DND-41 (cell line): ENCODE measurements around the gene CABP4.

ENCODE experiments used
- CTCF ChIP-seq: IDR thresholded peaks from 2 replicates; pipeline ENCODE4 v1.5.1; 2012; ENCODE audit warnings: borderline replicate concordance, low read length, moderate library complexity, mild to moderate bottlenecking; ENCODE audit not compliant: poor library complexity, severe bottlenecking; ENCODE audit errors: extremely low read depth
- EZH2 ChIP-seq: IDR thresholded peaks from 3 replicates; pipeline ENCODE4 v1.6.1; 2012; ENCODE audit warnings: borderline replicate concordance, low read depth, mild to moderate bottlenecking, moderate library complexity, low read length, inconsistent platforms; ENCODE audit not compliant: severe bottlenecking

- TF ChIP-seq CTCF: no peak
- TF ChIP-seq EZH2: no peak
These were observed 10.0 kb downstream of the CABP4 start for GRCh38 chr11:67465189-67465510.
